A673 (cell line): ENCODE measurements around the gene FXYD7. TPM values are rescaled to one million over a fixed set of nuclear protein-coding genes. Genes with fewer than 3 reads are reported as not detected.

Experiments
- BruUV-seq: library from RNA; stranded (reverse); fragments of 400-500 nt; replicated peaks from 2 replicates; lab custom pipeline; 2021; lab: Mats Ljungman, UMichigan
- CTCF ChIA-PET: fragments of 300-600 bp; sonication (Branson Sonifier 250); formaldehyde crosslinking; loops from one replicate; lab custom pipeline; 2022; ENCODE audit warnings: antibody characterized with exemption; lab: Charles Lee
- POLR2A ChIA-PET: fragments of 300-600 bp; sonication (Branson Sonifier 250); formaldehyde crosslinking; loops from one replicate; lab custom pipeline; 2022; ENCODE audit warnings: antibody characterized with exemption; ENCODE audit not compliant: low non-redundant PET; lab: Charles Lee
- DNase-seq: peaks from one replicate; pipeline ENCODE4 v3.0.0-alpha.2; 2015; ENCODE audit warnings: low spot score
- H3K27ac ChIP-seq: fragments of 200-600 bp; sonication (generic); 2 replicates; pipeline ENCODE4 v1.5.1; 2016; ENCODE audit warnings: mixed run types, low read depth, mild to moderate bottlenecking, mixed read lengths, antibody characterized with exemption, low read length; ENCODE audit not compliant: poor library complexity, severe bottlenecking
- H3K27me3 ChIP-seq: fragments of 200-600 bp; sonication (generic); replicated peaks from 2 replicates; pipeline ENCODE4 v1.6.1; 2017; ENCODE audit warnings: mixed run types, low read depth, mild to moderate bottlenecking, mixed read lengths, antibody characterized with exemption, low read length; ENCODE audit not compliant: insufficient read depth, poor library complexity
- H3K36me3 ChIP-seq: fragments of 200-600 bp; sonication (generic); 2 replicates; pipeline ENCODE4 v1.6.1; 2016; ENCODE audit warnings: mixed run types, mild to moderate bottlenecking, mixed read lengths, antibody characterized with exemption, low read length; ENCODE audit not compliant: insufficient read depth, poor library complexity, severe bottlenecking
- H3K4me1 ChIP-seq: fragments of 200-600 bp; sonication (generic); 2 replicates; pipeline ENCODE4 v1.6.1; 2017; ENCODE audit warnings: mixed run types, mild to moderate bottlenecking, mixed read lengths, antibody characterized with exemption, low read length; ENCODE audit not compliant: insufficient read depth, poor library complexity, severe bottlenecking
- H3K4me3 ChIP-seq: fragments of 200-600 bp; sonication (generic); 2 replicates; pipeline ENCODE4 v1.5.1; 2016; ENCODE audit warnings: low read depth, mixed run types, mild to moderate bottlenecking, mixed read lengths, low read length; ENCODE audit not compliant: poor library complexity, severe bottlenecking
- H3K9me3 ChIP-seq: fragments of 200-600 bp; sonication (generic); 2 replicates; pipeline ENCODE4 v1.6.1; 2016; ENCODE audit warnings: mixed run types, low read depth, mild to moderate bottlenecking, mixed read lengths, antibody characterized with exemption, low read length; ENCODE audit not compliant: poor library complexity, severe bottlenecking
- CTCF ChIP-seq: fragments of 300-800, 200-600 bp; sonication (generic); conservative IDR thresholded peaks from 2 replicates; pipeline ENCODE4 v1.5.1; 2017; ENCODE audit warnings: low read depth, mild to moderate bottlenecking, antibody characterized with exemption, low read length, moderate library complexity, mixed read lengths
- EZH2 ChIP-seq: fragments of 200-600 bp; sonication (generic); IDR thresholded peaks from 2 replicates; pipeline ENCODE4 v1.6.1; 2017; ENCODE audit warnings: borderline replicate concordance, low read depth, mild to moderate bottlenecking, mixed read lengths, antibody characterized with exemption, low read length; ENCODE audit not compliant: poor library complexity, severe bottlenecking
- intact Hi-C: fragments of 100-400 bp; cut with micrococcal nuclease; formaldehyde crosslinking; loops from one replicate; pipeline ENCODE4 v1.10.0; 2022; ENCODE audit not compliant: unreplicated experiment
- total RNA-seq: library from RNA; stranded (reverse); gene quantifications from 2 replicates; pipeline ENCODE4 v1.2.3, GENCODE V29; 2021

FXYD7 gene
- total RNA-seq, 1 experiment from 2014 or later, result 0.56 TPM

DNA sequence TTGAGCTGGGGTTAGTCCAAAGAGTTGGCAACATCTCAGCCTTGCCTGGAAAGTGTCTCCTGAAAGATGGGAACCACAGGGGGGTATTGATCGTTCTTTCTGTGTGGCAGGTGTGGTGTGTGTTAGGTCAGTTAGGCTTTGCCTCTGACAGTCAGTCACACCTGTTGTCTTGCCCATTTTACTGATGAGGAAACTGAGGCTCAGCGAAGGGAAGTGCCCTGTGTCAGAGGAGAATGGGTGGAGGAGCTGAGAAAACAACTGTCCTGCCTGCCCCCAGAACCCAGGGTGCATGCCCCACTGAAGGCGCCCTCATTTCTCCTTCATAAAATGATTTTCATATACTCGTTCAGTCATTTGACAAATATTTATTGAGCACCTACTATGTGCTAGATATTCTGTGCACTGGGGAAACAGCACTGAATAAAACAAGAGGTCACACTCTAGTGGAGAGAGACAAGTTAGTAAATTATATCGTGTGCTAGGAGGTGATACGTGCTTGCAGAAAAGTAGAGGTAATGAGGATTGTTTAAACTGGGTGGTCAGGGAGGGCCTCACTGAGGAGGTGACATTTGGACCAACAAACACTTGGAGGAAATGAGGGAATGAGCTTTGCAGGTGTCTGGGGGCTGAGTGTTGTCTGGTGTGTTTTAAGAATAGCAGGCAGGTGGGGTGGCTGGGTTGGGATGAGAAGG is 13.1 kb downstream of the FXYD7 start:
- POLR2A ChIA-PET, result no interaction called here

DNA sequence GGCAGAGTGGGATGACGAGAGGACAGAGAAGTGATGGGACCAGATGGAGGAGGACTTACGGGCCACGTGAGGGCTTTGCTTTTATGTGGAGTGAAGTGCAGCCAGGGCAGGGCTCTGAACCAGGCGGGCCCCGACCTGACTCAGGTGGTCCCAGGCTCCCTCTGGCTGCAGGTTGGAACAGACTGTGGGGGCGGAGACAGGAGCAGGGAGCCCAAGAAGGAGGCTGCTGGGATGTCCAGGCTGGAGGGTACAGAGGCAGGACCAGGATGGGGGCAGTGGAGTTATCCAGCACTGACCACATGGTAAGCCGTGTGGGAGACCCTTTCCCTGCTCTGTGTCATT is 13.6 kb downstream of the FXYD7 start:
- BruUV-seq, result no TSS peak
- H3K36me3 ChIP-seq, result no peaks in the 10 kb centered on the region
- no peak for TF ChIP-seq CTCF
- TF ChIP-seq EZH2, result no peak

More for the DNA sequence above, 13.1 kb downstream of the FXYD7 start:
- H3K4me1 ChIP-seq, result peaks cover 6% of the 10 kb centered on the region
- no peak overlapping the region for H3K4me3 ChIP-seq
- no TSS peak for BruUV-seq
- H3K9me3 ChIP-seq, result no peaks in the 10 kb centered on the region
- H3K36me3 ChIP-seq, result no peaks in the 10 kb centered on the region
- H3K27ac ChIP-seq, result no peak overlapping the region
- CTCF ChIA-PET, result no interaction called here
- H3K27me3 ChIP-seq, result peaks cover 25% of the 10 kb centered on the region
- intact Hi-C loops, result loop anchor here (10.0 kb wide), 1 partner anchor 89 kb away; the partner anchor contains the start of gene LSR
- TF ChIP-seq EZH2 (no peak), CTCF (no peak)
- DNase-seq, result no peak

GRCh38 chr19:35157431-35157830 is 14.4 kb downstream of the FXYD7 start:
- H3K4me1 ChIP-seq, result peaks cover 6% of the 10 kb centered on the region
- TF ChIP-seq EZH2, result no peak
- DNase-seq, result no peak
- peaks cover 25% of the 10 kb centered on the region for H3K27me3 ChIP-seq
- intact Hi-C loops, result loop anchor here (10.0 kb wide), 1 partner anchor 87 kb away; the partner anchor contains the start of gene LSR
- H3K9me3 ChIP-seq, result no peaks in the 10 kb centered on the region
- H3K36me3 ChIP-seq, result no peaks in the 10 kb centered on the region
- POLR2A ChIA-PET, result no interaction called here
- BruUV-seq, result no TSS peak
- CTCF ChIA-PET, result no interaction called here
- no peak overlapping the region for H3K4me3 ChIP-seq
- H3K27ac ChIP-seq, result no peak overlapping the region

More for the DNA sequence above, 13.6 kb downstream of the FXYD7 start:
- H3K4me1 ChIP-seq, result peaks cover 6% of the 10 kb centered on the region
- CTCF ChIA-PET, result no interaction called here
- peaks cover 25% of the 10 kb centered on the region for H3K27me3 ChIP-seq
- H3K27ac ChIP-seq, result no peak overlapping the region
- intact Hi-C loops, result loop anchor here (10.0 kb wide), 1 partner anchor 88 kb away; the partner anchor contains the start of gene LSR
- H3K4me3 ChIP-seq, result no peak overlapping the region
- no peaks in the 10 kb centered on the region for H3K9me3 ChIP-seq
- DNase-seq, result no peak
- POLR2A ChIA-PET, result no interaction called here
